Heart right ventricle (tissue), 16 donors: ENCODE data around the gene SPSB1. TPM values are rescaled to one million over a fixed set of nuclear protein-coding genes. Genes with fewer than 3 reads are reported as not detected.

Experiments used
- ATAC-seq, 8 donors: fragments of 200-7000 bp; cut with Tn5 transposase; one replicate each; pipeline ENCODE4 v1.9.1; 2020; ENCODE audit warnings: mild to moderate bottlenecking in 8 of 8, moderate library complexity in 8 of 8, moderate number of reproducible peaks in 1 of 8
- DNase-seq, 2 donors: peaks; one replicate each; pipeline ENCODE4 v3.0.0-alpha.2; 2020
- H3K27ac ChIP-seq, 10 donors: fragments of 200-600 bp; sonication (generic) in 2 of 10; one replicate each; pipeline versions ENCODE4 v1.5.0 to v1.8.0; 2020 to 2022; ENCODE audit warnings: mild to moderate bottlenecking in 3 of 10
- H3K27me3 ChIP-seq, 7 donors: fragments of 200-600 bp; one replicate each; pipeline ENCODE4 v1.8.0; 2021 to 2022; ENCODE audit warnings: mild to moderate bottlenecking in 2 of 7
- H3K36me3 ChIP-seq, 9 donors: fragments of 200-600 bp; sonication (generic) in 1 of 9; one replicate each; pipeline versions ENCODE4 v1.5.0 to v1.8.0; 2020 to 2022; ENCODE audit warnings: mild to moderate bottlenecking in 2 of 9
- H3K4me1 ChIP-seq, 9 donors: fragments of 200-600 bp; sonication (generic) in 1 of 9; one replicate each; pipeline versions ENCODE4 v1.5.0 to v1.8.0; 2020 to 2022; ENCODE audit warnings: mild to moderate bottlenecking in 4 of 9
- H3K4me3 ChIP-seq, 10 donors: fragments of 200-600 bp; sonication (generic) in 2 of 10; one replicate each; pipeline versions ENCODE4 v1.5.0 to v1.8.0; 2020 to 2022; ENCODE audit warnings: mild to moderate bottlenecking in 7 of 10, moderate library complexity in 2 of 10
- H3K9me3 ChIP-seq, 11 donors: fragments of 200-600 bp in 10 of 11; sonication (generic) in 2 of 11; one replicate each; pipeline versions ENCODE4 v1.5.0 to v1.8.0; 2013 to 2022; ENCODE audit warnings: mild to moderate bottlenecking in 2 of 11, control low read depth in 1 of 11, moderate library complexity in 1 of 11
- CTCF ChIP-seq, 9 donors: fragments of 200-600 bp; sonication (generic) in 2 of 9; IDR thresholded peaks; one replicate each; pipeline versions ENCODE4 v1.5.0 to v1.8.0; 2021 to 2022; ENCODE audit warnings: antibody characterized with exemption in 9 of 9, mild to moderate bottlenecking in 5 of 9, moderate library complexity in 1 of 9
- WGBS, 2 donors: extraction: QIAGEN DNeasy Blood & Tissue Kit; methylation state at CpG; one replicate each; pipeline ENCODE4 v1.1.7; 2013; ENCODE audit warnings: inconsistent platforms in 1 of 2; 5-methylcytosine and 5-hydroxymethylcytosine counted together
- intact Hi-C, 10 donors: fragments of 100-400 bp; cut with DNase I; formaldehyde crosslinking; loops; one replicate each; pipeline versions ENCODE4 v1.11.1 to v1.14.2; 2022
- polyA plus RNA-seq, 2 donors: library from polyadenylated mRNA; stranded (reverse); fragments of 200-250 nt; gene quantifications; one replicate each; pipeline ENCODE4 v1.2.3, GENCODE V29; 2013
- total RNA-seq, 10 donors: library from RNA; stranded (reverse); fragmentation: NEBNext Ultra II Directional in 3 of 10; extraction: Animal tissue kit (Norgen Biotek cat#: 25700) in 3 of 10; gene quantifications; one replicate each; pipeline versions ENCODE4 v1.2.1 to v1.2.4, GENCODE V29; 2021 to 2023
- donor health status: Arrhythmogenic right ventricular cardiomyopathy.
- donor health status: ischemic (EF 13 %, LVEDD 7.1; RV severe dilation, severe dysfunction).
- donor health status: healthy with polysubstance abuse.
- donor health status: DM: no; HTN: yes; CAD: no.
- donor health status: DM: no; HTN: no; CAD: no.
- donor health status: ischemic (EF 25% LVEDD 6.9; RV normal size, moderate dysfunction).
- donor health status: ischemic (EF 25% LVEDD 5.7; RV mildly dilated, moderate dysfunction).
- donor health status: healthy.
- donor health status: DM: yes; HTN: yes; CAD: no.
- donor health status: Ischemic cardiomyopathy.
- donor health status: ischemic (EF 35%, LVEDD 5.7; RV mildly dilated, moderate dysfunction).
- donor health status: nonischemic (EF 11% LVEDD 7.7; RV severe dilation, severe dysfunction).
- donor health status: DM: yes; HTN: yes; CAD: no.
- donor health status: PGD.
- donor health status: ischemic (EF 29% LVEDD 5.4; RV normal size, mild dysfunction).
- donor health status: nonischemic (EF 23%, LVEDD 6.1; RV moderate dilation, normal function).

SPSB1 gene
- total and polyA plus RNA-seq, 12 donors: 5.5 to 16.5 (median 8.8) TPM

DNA sequence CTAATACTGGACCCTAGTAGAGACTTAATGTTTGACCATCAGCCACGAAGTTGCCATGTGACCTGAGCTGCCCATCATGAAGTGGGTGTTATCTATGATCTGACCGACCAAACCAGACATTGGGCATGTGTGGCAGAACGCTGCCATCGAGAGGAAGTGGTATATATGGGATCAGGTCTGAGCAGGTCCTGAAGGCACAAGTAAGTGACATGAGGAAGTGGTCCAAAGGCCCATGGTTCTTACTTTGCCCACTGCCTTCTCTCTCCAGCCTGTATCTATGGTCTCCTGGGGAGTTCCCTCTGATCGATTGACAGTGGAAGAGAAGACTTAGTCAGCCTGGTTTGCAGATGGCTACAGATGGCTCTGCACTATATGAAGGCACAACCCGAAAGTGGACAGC lies 7.9 kb downstream of the SPSB1 start:
- Histone ChIP-seq H3K4me1 (peaks cover 7 to 53% (median 34%) of the 10 kb centered on the region in 9 donors), H3K4me3 (no peak overlapping the region), H3K27me3 (no peaks in the 10 kb centered on the region), H3K36me3 (no peaks in the 10 kb centered on the region), H3K27ac (no peak overlapping the region), H3K9me3 (no peaks in the 10 kb centered on the region)
- ATAC-seq (no peak), DNase-seq (no peak)
- WGBS, 2 donors: 86 to 92% methylated on average over 6 of the region's 6 CpGs
- TF ChIP-seq CTCF (IDR thresholded peaks at IDR 0.05): no peak
- intact Hi-C loops: loop anchor here in 1 of 10 donors (5.0 kb wide), 1 partner anchor 77 kb away; no protein-coding TSS in a partner anchor

- intact Hi-C loops: loop anchor here in 1 of 10 donors (5.0 kb wide), 1 partner anchor 74 kb away; no protein-coding TSS in a partner anchor
- Histone ChIP-seq H3K4me3 (no peak overlapping the region), H3K27me3 (no peaks in the 10 kb centered on the region), H3K27ac (peak overlapping the region in 9 of 10 donors; percentile 23 to 77 (median 55)), H3K36me3 (no peaks in the 10 kb centered on the region), H3K9me3 (no peaks in the 10 kb centered on the region), H3K4me1 (peaks cover 6 to 50% (median 32%) of the 10 kb centered on the region in 9 donors)
- ATAC-seq: peak; percentile 51 to 83 (median 62)
- peak in 1 of 2 donors; percentile 64 for DNase-seq
- 34 to 42% methylated on average over 9 of the region's 9 CpGs for WGBS, 2 donors
- TF ChIP-seq CTCF (IDR thresholded peaks at IDR 0.05): peak in 1 of 9 donors; percentile 9
Observed at GRCh38 chr1:9302745-9303524, 10.2 kb downstream of the SPSB1 start.

- no peak for TF ChIP-seq CTCF (IDR thresholded peaks at IDR 0.05)
Observed at GRCh38 chr1:9303916-9304315, 11.2 kb downstream of the SPSB1 start.

DNA sequence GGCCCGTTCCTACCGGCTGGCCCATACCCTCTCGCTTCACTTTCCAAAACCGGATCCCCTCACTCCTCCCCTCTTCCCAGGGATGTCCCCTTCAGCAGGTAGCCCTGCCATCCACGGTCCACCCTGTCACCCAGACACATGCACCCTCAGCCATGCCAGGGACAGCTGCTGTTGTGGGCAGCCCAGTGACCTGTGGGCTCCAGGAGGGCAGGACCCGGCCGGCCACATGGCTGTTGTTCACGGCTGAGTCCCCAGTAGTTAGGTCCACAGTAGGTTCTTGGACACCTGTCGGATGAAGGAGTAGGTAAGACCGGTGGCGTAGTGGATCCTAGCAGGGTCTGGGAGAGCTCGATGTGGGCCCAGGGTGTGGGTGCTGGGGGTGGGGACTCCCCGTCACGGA lies 12.5 kb downstream of the SPSB1 start:
- ATAC-seq (no peak), DNase-seq (no peak)
- no peak overlapping the region for H3K27ac ChIP-seq
- intact Hi-C loops: no loop called here
- no peaks in the 10 kb centered on the region for H3K36me3 ChIP-seq
- WGBS, 2 donors: 92 to 93% methylated on average over 14 of the region's 14 CpGs
- no peaks in the 10 kb centered on the region for H3K27me3 ChIP-seq
- no peak for TF ChIP-seq CTCF (IDR thresholded peaks at IDR 0.05)
- no peaks in the 10 kb centered on the region for H3K9me3 ChIP-seq
- peaks cover 6 to 47% (median 30%) of the 10 kb centered on the region in 9 donors for H3K4me1 ChIP-seq
- no peak overlapping the region for H3K4me3 ChIP-seq

More at GRCh38 chr1:9303916-9304315, 11.2 kb downstream of the SPSB1 start:
- no peak for ATAC-seq
- Histone ChIP-seq H3K27me3 (no peaks in the 10 kb centered on the region), H3K27ac (peak overlapping the region in 3 of 10 donors; percentile 57 to 77 (median 71)), H3K4me3 (no peak overlapping the region), H3K4me1 (peaks cover 6 to 50% (median 32%) of the 10 kb centered on the region in 9 donors), H3K9me3 (no peaks in the 10 kb centered on the region), H3K36me3 (no peaks in the 10 kb centered on the region)
- 81 to 86% methylated on average over 6 of the region's 6 CpGs for WGBS, 2 donors
- intact Hi-C loops: loop anchor here in 1 of 10 donors (5.0 kb wide), 1 partner anchor 73 kb away; no protein-coding TSS in a partner anchor
- no peak for DNase-seq
